Spleen (tissue), 7 donors: ENCODE results near the gene CTNNBL1.

ENCODE experiments used
- POLR2A ChIP-seq, 3 donors: fragments of 450-650 bp; IDR thresholded peaks; one replicate each; pipeline ENCODE4 v1.5.1; 2017; ENCODE audit warnings: antibody characterized with exemption in 3 of 3, mild to moderate bottlenecking in 1 of 3
- TF ChIP-seq, protein P1 (sequence below), 11 experiments: fragments of 200-600 bp in 7 of 11; fragments of 450-650 bp in 4 of 11; sonication (generic) in 4 of 11; IDR thresholded peaks in 8 of 11; conservative IDR thresholded peaks in 3 of 11; 1 replicate in 7 of 11; 2 replicates in 4 of 11; pipeline versions ENCODE4 v1.4.0 to v1.8.0; 2016 to 2021; ENCODE audit warnings: antibody characterized with exemption in 11 of 11, inconsistent platforms in 4 of 11, mild to moderate bottlenecking in 1 of 11
- donor health status: DM: no; HTN: no; CAD: no; lungs with moderate emphysema.
- donor health status: DM: no; HTN: no; CAD: no.
- donor health status: DM: no; HTN: no; CAD: no.

GRCh38 chr20:37798312-37798711 is 104.5 kb downstream of the CTNNBL1 start:
- TF ChIP-seq POLR2A (IDR thresholded peaks at IDR 0.05) = no peak
- TF ChIP-seq, protein P1, sequence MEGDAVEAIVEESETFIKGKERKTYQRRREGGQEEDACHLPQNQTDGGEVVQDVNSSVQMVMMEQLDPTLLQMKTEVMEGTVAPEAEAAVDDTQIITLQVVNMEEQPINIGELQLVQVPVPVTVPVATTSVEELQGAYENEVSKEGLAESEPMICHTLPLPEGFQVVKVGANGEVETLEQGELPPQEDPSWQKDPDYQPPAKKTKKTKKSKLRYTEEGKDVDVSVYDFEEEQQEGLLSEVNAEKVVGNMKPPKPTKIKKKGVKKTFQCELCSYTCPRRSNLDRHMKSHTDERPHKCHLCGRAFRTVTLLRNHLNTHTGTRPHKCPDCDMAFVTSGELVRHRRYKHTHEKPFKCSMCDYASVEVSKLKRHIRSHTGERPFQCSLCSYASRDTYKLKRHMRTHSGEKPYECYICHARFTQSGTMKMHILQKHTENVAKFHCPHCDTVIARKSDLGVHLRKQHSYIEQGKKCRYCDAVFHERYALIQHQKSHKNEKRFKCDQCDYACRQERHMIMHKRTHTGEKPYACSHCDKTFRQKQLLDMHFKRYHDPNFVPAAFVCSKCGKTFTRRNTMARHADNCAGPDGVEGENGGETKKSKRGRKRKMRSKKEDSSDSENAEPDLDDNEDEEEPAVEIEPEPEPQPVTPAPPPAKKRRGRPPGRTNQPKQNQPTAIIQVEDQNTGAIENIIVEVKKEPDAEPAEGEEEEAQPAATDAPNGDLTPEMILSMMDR (IDR thresholded peaks at IDR 0.05 in 8 of 11, conservative IDR thresholded peaks at IDR 0.05 in 3 of 11) = no peak
